Dendritic cell treated with granulocyte-macrophage colony-stimulating factor and Interleukin-4, amounts not matched to agents 40 ng/mL and 50 ng/mL, for 4 days (primary cell): ENCODE measurements around the gene SMARCA5.
A peak's percentile ranks its signal among the peaks of the same experiment; 100 is the strongest.

Experiments used
- H3K27ac Mint-ChIP-seq: one replicate; pipeline ENCODE4 v1.8.0; 2022; ENCODE audit warnings: mild to moderate bottlenecking, mixed read lengths
- H3K27me3 Mint-ChIP-seq: one replicate; pipeline ENCODE4 v1.8.0; 2022; ENCODE audit warnings: mild to moderate bottlenecking, mixed read lengths
- H3K36me3 Mint-ChIP-seq: one replicate; pipeline ENCODE4 v1.8.0; 2022; ENCODE audit warnings: low read depth, mixed read lengths
- H3K4me1 Mint-ChIP-seq: one replicate; pipeline ENCODE4 v1.8.0; 2022; ENCODE audit warnings: low read depth, mixed read lengths
- H3K4me3 Mint-ChIP-seq: one replicate; pipeline ENCODE4 v1.8.0; 2022; ENCODE audit warnings: mild to moderate bottlenecking, moderate library complexity, mixed read lengths
- H3K9me3 Mint-ChIP-seq: one replicate; pipeline ENCODE4 v1.8.0; 2022; ENCODE audit warnings: mixed read lengths
- intact Hi-C: fragments of 100-400 bp; cut with micrococcal nuclease; formaldehyde crosslinking; loops from one replicate; pipeline ENCODE4 v1.15.0; 2022

The SMARCA5 gene

DNA sequence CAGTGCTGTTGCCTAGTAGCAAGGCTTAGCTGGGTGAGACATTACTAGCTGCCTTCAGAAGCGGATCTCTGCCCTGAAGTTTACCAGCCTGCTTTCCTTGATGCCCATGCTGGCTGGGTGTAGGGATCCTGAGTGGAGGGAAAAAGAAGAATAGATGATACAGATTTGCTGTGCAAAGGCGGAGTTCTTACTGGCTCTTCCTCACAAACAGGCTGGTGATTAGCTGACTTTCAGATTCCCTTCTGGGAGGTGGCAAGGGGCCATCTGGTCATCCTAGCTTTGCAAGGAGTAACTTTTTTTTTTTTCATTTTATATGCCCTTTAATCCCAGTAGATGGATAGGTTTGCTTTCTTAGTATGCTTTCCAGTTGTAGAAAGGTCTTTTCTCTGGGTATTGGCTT is 44.8 kb downstream of the SMARCA5 start:
- H3K36me3 Mint-ChIP-seq, result peaks cover 17% of the 10 kb centered on the region
- peaks cover 21% of the 10 kb centered on the region for H3K27me3 Mint-ChIP-seq
- H3K4me3 Mint-ChIP-seq, result no peak overlapping the region
- H3K4me1 Mint-ChIP-seq, result peaks cover 18% of the 10 kb centered on the region
- H3K9me3 Mint-ChIP-seq, result no peaks in the 10 kb centered on the region
- no peak overlapping the region for H3K27ac Mint-ChIP-seq
- intact Hi-C loops, result no loop called here

DNA sequence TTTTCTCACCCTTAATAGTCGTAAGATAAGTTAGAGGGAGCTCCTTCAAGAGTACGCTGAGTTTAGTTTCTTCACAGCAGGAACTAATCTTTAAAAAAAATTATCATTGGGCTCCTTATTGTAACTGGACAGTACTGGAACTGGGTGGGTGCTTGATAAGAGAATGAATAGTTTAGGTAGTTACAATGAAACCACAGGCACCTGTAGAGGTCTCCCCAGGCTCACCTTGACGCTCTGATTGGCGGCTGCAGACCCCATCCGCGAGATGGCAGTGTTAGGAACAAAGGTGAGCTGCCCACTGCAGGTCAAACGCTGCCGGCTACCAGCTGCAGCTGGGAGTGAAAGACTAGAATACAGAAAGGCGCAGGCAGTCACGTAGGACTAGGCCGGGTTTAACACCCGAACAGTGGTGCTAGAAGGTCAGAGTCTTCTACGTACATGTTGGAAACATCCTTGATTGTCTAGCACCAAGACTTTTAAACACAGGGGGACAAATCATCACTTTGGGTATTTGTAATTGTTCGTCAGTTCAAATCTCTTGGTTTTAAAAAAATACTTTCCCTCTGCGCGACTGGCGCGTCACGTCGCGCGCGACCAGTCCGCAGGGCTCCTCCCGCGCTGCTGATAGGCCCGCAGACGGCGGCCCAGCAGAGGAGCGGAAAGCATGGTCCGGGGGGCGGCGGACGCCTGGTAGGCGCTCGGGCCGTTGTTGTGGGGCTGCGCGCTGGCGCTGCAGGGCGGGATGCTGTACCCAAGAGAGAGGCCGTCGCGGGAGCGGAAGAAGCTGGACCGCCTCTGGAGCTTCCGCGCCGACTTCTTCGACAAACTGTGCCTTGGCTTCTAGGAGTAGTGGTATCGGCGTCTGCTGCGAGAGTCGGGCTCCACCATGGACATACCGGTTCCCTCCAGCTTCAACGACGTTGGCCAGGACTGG is 45.6 kb downstream of the SMARCA5 start:
- Mint-ChIP-seq H3K27me3 (peaks cover 21% of the 10 kb centered on the region), H3K9me3 (no peaks in the 10 kb centered on the region), H3K27ac (peak overlapping the region; percentile 79), H3K4me3 (peak overlapping the region; percentile 87), H3K36me3 (peaks cover 14% of the 10 kb centered on the region), H3K4me1 (peaks cover 18% of the 10 kb centered on the region)
- intact Hi-C loops, result no loop called here

DNA sequence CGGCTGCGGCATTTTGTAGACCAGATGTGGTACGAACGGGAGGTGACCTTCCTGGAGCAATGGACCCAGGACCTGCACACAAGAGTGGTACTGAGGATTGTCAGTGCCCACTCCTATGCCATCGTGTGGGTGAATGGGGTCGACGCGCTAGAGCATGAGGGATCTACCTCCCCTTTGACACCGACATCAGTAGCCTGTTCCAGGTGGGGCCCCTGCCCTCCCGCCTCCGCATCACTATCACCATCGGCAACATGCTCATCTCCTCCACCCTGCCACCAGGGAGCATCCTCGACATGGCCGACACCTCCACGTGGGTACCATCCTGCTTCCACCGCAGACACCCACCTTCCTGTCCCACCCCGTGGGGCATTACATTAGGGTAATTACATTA is 46.2 kb downstream of the SMARCA5 start:
- Mint-ChIP-seq H3K36me3 (peaks cover 9% of the 10 kb centered on the region), H3K4me1 (peaks cover 18% of the 10 kb centered on the region), H3K27me3 (peaks cover 21% of the 10 kb centered on the region), H3K4me3 (peak overlapping the region; percentile 87), H3K27ac (peak overlapping the region; percentile 79), H3K9me3 (no peaks in the 10 kb centered on the region)
- intact Hi-C loops, result no loop called here

GRCh38 chr4:143564472-143564871 is 51.0 kb downstream of the SMARCA5 start:
- Mint-ChIP-seq H3K27me3 (peaks cover 7% of the 10 kb centered on the region), H3K4me3 (no peak overlapping the region), H3K4me1 (peaks cover 5% of the 10 kb centered on the region), H3K9me3 (no peaks in the 10 kb centered on the region), H3K27ac (no peak overlapping the region), H3K36me3 (no peaks in the 10 kb centered on the region)
- intact Hi-C loops, result no loop called here

DNA sequence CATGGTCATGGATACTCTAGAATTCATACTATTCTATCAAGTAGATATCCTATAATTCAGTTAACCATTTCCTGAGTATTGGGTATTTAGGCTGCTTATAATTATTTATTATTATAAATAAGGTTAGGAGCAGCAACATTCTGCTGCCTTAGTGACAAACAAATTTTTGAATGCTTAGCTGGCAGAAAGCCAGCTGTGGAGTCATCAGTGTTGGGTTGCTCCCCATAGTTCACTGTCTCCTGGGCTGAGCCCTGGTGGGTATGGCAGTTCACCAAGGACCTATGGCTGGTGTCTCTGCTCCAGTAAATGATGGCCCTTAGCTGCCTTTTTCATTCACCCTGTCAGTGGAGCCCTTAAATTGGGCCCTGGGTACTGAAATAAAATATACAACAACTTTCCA is 61.8 kb downstream of the SMARCA5 start:
- Mint-ChIP-seq H3K27ac (no peak overlapping the region), H3K4me3 (no peak overlapping the region), H3K36me3 (no peaks in the 10 kb centered on the region), H3K9me3 (no peaks in the 10 kb centered on the region), H3K27me3 (no peaks in the 10 kb centered on the region), H3K4me1 (no peaks in the 10 kb centered on the region)
- intact Hi-C loops, result no loop called here

DNA sequence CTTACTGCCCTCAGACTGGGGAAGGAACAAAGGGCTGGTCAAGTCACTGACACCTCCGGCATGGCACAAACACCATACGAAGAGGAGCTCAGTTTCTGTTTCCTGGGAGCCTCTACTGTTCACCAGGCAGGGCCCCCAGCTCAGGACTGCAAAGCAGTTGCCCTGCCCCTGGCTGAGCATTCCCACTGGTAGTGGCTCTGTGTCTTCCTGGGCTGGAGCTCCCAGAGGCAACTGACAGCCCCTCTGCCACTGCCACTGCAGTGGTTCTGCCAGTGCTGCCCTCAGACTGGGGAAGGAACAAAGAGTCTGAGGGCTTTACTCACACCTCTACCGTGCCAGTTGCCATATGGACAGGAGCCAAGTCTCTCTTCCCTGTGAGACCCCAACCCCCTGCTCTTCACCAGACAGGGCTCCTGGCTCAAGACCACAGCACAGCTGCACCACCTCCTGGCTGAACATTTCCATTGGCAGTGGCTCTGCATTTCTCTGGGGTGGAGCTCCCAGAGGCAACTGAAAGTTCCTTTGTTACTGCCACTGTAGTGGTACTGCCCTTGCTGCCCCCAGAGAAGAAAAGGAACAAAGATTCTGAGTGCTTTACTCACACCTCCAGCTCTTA is 67.9 kb downstream of the SMARCA5 start:
- no peaks in the 10 kb centered on the region for H3K27me3 Mint-ChIP-seq
- intact Hi-C loops, result no loop called here
- peaks cover 24% of the 10 kb centered on the region for H3K9me3 Mint-ChIP-seq
- no peaks in the 10 kb centered on the region for H3K4me1 Mint-ChIP-seq
- H3K36me3 Mint-ChIP-seq, result no peaks in the 10 kb centered on the region
- H3K27ac Mint-ChIP-seq, result no peak overlapping the region
- no peak overlapping the region for H3K4me3 Mint-ChIP-seq

DNA sequence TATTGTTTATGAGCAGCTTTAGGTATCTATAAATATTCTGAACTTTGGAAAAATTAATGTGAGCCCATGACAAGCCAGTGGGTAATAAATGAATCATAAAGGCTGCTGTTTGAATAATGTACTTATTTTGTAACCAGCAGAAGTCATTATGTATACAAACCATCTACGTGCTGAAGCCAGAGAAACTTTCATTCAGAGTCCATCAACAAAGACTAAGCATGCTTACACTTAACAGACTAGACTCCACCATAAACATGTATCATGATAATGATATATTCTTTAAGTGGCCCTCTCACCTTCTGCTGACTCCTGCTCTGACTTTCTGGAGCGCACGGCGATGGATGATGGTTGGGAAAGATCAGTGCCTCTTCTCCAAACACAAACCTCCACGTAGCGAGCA is 72.0 kb downstream of the SMARCA5 start:
- intact Hi-C loops, result no loop called here
- Mint-ChIP-seq H3K4me1 (no peaks in the 10 kb centered on the region), H3K9me3 (peaks cover 24% of the 10 kb centered on the region), H3K27me3 (no peaks in the 10 kb centered on the region), H3K36me3 (no peaks in the 10 kb centered on the region), H3K4me3 (no peak overlapping the region), H3K27ac (no peak overlapping the region)

- Mint-ChIP-seq H3K9me3 (peaks cover 24% of the 10 kb centered on the region), H3K27ac (no peak overlapping the region), H3K36me3 (no peaks in the 10 kb centered on the region), H3K27me3 (no peaks in the 10 kb centered on the region), H3K4me3 (no peak overlapping the region), H3K4me1 (no peaks in the 10 kb centered on the region)
- intact Hi-C loops, result no loop called here
Measured at GRCh38 chr4:143586080-143586479, 72.6 kb downstream of the SMARCA5 start.

DNA sequence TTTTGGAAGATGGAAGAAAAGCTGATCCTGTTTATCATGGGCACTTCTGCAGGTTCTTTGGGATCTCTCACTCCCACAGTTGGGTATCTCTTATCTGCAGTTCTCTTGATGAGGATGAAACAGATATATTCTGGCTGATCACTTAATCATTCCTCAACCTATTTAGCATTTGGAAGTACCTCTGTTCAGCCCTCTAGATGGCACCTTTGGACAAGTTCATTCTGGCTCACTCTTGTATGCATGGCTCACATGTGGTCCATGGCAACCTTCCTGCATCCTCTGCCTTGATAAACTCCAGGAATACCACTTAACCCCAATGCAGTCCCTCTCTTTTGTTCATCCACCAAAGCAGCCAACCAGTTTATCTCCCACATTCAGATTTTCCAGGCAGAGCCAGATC is 74.2 kb downstream of the SMARCA5 start:
- H3K27ac Mint-ChIP-seq, result no peak overlapping the region
- H3K4me1 Mint-ChIP-seq, result no peaks in the 10 kb centered on the region
- H3K36me3 Mint-ChIP-seq, result no peaks in the 10 kb centered on the region
- intact Hi-C loops, result no loop called here
- no peaks in the 10 kb centered on the region for H3K27me3 Mint-ChIP-seq
- H3K9me3 Mint-ChIP-seq, result peaks cover 22% of the 10 kb centered on the region
- no peak overlapping the region for H3K4me3 Mint-ChIP-seq

- H3K27ac Mint-ChIP-seq, result no peak overlapping the region
- no peaks in the 10 kb centered on the region for H3K4me1 Mint-ChIP-seq
- peaks cover 20% of the 10 kb centered on the region for H3K9me3 Mint-ChIP-seq
- H3K27me3 Mint-ChIP-seq, result no peaks in the 10 kb centered on the region
- intact Hi-C loops, result no loop called here
- no peaks in the 10 kb centered on the region for H3K36me3 Mint-ChIP-seq
- no peak overlapping the region for H3K4me3 Mint-ChIP-seq
Measured at GRCh38 chr4:143597276-143597675, 83.8 kb downstream of the SMARCA5 start.

DNA sequence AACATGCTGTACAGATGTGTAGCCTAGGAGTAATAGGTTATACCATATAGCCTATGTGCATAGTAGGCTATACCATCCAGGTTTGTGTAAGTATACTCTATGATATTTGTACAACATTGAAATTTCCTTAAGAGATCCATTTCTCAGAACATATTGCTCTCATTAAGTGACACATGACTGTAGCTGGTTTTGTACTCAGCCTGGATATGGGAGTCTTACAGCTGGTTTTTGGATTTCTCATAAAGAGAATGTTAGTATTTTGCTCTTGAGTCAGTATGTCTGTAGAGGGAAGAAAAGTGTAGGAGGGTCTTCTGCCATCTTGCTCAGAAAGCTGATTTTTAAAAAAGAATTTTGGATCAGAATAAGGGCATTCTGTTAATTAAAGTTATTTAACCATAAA is 85.3 kb downstream of the SMARCA5 start:
- Mint-ChIP-seq H3K4me1 (no peaks in the 10 kb centered on the region), H3K36me3 (no peaks in the 10 kb centered on the region), H3K9me3 (peaks cover 7% of the 10 kb centered on the region), H3K27me3 (no peaks in the 10 kb centered on the region), H3K4me3 (no peak overlapping the region), H3K27ac (no peak overlapping the region)
- intact Hi-C loops, result no loop called here

DNA sequence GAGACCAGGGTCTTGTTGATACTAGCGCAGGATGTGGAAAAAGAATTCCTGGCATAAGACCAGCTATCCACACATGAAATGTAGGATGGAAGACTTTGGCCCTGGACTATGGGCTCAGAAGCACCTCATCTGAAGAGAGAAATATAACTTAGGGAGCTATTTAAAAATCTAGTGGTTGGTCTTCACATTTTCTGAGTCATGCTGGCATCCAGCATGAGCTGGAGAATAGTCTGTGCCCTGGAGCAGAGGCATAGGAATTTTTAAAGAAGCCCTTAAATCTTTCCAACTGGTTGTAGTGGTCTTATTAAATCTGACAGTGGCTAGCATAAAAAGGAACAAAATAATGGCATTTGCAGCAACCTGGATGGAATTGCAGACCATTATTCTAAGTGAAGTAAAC is 86.3 kb downstream of the SMARCA5 start:
- no peaks in the 10 kb centered on the region for H3K36me3 Mint-ChIP-seq
- H3K27ac Mint-ChIP-seq, result no peak overlapping the region
- no peaks in the 10 kb centered on the region for H3K27me3 Mint-ChIP-seq
- intact Hi-C loops, result no loop called here
- no peaks in the 10 kb centered on the region for H3K9me3 Mint-ChIP-seq
- H3K4me1 Mint-ChIP-seq, result no peaks in the 10 kb centered on the region
- H3K4me3 Mint-ChIP-seq, result no peak overlapping the region

DNA sequence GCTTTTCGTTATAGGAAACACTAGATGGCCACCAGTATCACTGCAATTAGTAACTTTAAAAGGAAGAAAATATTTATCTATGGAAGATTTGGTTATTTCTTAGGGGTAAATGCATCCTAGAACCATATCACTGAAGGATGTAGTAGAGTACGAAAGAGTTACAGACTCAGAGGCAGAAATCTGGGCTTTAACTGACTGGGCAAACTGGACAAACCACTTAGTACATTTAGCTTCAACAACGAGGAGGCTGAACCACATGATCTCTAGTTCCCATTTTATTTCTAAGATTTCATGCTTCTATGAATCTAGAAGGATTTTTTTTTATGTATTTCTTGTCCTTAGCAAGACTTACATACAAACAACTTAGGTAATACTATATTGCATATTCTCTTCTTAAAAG is 93.0 kb downstream of the SMARCA5 start:
- no peaks in the 10 kb centered on the region for H3K9me3 Mint-ChIP-seq
- H3K27me3 Mint-ChIP-seq, result peaks cover 5% of the 10 kb centered on the region
- no peak overlapping the region for H3K27ac Mint-ChIP-seq
- H3K4me1 Mint-ChIP-seq, result no peaks in the 10 kb centered on the region
- H3K36me3 Mint-ChIP-seq, result no peaks in the 10 kb centered on the region
- intact Hi-C loops, result no loop called here
- no peak overlapping the region for H3K4me3 Mint-ChIP-seq
